AG04449 (cell line): Measurements from ENCODE around the gene SLC43A1.

ENCODE experiments used
- CTCF ChIA-PET: fragments of 350-600 bp; formaldehyde crosslinking; extraction: SDS; loops from one replicate; lab custom pipeline; 2021; ENCODE audit warnings: antibody characterized with exemption; lab: Yijun Ruan, JAX
- POLR2A ChIA-PET: fragments of 400-600, 350-600 bp; formaldehyde crosslinking; extraction: SDS; loops from one replicate; lab custom pipeline; 2020; ENCODE audit warnings: antibody characterized with exemption, inconsistent platforms; lab: Yijun Ruan, JAX
- DNase-seq: peaks from one replicate; pipeline ENCODE4 v3.0.0-alpha.2; 2010; ENCODE audit warnings: low read depth, low spot score
- H3K4me3 ChIP-seq: 2 replicates; pipeline ENCODE4 v1.5.1; 2011; ENCODE audit warnings: low read depth, mild to moderate bottlenecking, control low read depth, low read length
- TF ChIP-seq, protein P1 (sequence below): IDR thresholded peaks from one replicate; pipeline ENCODE4 v1.5.1; 2011; ENCODE audit warnings: mild to moderate bottlenecking, moderate library complexity, low read length, control low read depth, inconsistent platforms; ENCODE audit not compliant: insufficient read depth; ENCODE audit errors: missing control alignments

SLC43A1 gene

DNA sequence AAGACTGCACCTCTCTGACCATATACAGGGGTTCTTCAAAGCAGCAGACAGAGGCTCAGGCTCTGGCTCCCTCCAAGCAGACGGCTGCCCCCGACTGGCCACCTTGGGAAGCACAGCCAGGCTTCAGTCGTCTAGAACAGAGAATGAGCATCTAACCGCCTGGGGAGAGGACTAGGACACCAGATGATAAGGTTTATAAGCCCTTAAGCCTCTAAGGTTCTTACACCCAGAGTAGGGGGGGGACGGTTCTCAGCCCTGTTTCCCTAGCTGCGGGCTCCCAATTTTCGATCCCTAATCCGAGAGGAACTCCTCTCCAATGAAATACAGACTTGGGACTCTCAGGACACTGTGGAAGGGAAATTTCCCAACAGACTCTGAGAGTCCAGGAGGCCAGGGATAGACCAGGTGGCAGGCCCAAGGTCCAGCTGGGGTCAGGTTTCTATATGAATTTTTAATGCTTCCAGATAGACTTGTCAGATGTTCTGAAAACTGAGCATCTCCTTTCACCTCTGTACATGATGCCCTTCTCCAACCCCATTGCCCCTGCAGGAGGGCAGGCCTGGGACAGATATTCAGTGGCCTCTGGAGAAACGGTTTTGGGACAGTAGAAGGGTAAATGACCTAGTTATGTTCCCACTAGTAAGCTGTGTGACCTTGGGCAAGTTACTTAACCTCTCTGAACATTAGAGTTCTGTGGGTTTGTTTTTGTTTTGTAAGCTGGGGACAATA, 34.9 kb downstream of the SLC43A1 start:
- DNase-seq, result no peak
- TF ChIP-seq, protein P1, sequence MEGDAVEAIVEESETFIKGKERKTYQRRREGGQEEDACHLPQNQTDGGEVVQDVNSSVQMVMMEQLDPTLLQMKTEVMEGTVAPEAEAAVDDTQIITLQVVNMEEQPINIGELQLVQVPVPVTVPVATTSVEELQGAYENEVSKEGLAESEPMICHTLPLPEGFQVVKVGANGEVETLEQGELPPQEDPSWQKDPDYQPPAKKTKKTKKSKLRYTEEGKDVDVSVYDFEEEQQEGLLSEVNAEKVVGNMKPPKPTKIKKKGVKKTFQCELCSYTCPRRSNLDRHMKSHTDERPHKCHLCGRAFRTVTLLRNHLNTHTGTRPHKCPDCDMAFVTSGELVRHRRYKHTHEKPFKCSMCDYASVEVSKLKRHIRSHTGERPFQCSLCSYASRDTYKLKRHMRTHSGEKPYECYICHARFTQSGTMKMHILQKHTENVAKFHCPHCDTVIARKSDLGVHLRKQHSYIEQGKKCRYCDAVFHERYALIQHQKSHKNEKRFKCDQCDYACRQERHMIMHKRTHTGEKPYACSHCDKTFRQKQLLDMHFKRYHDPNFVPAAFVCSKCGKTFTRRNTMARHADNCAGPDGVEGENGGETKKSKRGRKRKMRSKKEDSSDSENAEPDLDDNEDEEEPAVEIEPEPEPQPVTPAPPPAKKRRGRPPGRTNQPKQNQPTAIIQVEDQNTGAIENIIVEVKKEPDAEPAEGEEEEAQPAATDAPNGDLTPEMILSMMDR, result peak; percentile 83
- ChIA-PET CTCF (interaction anchor here (0.7 to 11.0 kb wide), 11 partner anchors 9 to 135 kb away, joined by 3 to 191 read pairs (median 4); partner anchors contain the start of genes RTN4RL2, SLC43A1 and TIMM10), POLR2A (no interaction called here)
- no peak overlapping the region for H3K4me3 ChIP-seq

DNA sequence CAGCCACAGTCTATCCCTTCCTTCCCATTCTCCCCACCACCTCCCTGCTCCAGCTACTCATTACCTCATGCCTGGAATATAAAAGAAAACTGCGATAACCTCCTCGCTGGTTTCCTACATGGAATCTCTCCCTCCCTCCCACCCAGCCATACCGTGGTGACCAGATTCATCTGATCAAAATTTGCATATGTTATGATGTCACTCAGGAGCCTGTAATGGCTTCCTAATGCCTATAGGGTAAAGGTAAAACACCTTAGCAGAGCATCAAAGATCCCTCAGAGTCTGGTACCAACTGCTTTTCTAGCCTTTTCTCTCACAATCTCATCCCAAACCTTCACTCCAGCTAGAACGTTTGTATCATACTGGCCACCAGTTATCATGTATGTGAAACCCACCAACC, 35.6 kb downstream of the SLC43A1 start:
- no peak overlapping the region for H3K4me3 ChIP-seq
- TF ChIP-seq, protein P1, result no peak
- DNase-seq, result no peak
- ChIA-PET CTCF (interaction anchor here (1.0 to 11.0 kb wide), 6 partner anchors 15 to 134 kb away, joined by 3 to 191 read pairs (median 48); partner anchors contain the start of genes RTN4RL2 and SLC43A1), POLR2A (no interaction called here)

DNA sequence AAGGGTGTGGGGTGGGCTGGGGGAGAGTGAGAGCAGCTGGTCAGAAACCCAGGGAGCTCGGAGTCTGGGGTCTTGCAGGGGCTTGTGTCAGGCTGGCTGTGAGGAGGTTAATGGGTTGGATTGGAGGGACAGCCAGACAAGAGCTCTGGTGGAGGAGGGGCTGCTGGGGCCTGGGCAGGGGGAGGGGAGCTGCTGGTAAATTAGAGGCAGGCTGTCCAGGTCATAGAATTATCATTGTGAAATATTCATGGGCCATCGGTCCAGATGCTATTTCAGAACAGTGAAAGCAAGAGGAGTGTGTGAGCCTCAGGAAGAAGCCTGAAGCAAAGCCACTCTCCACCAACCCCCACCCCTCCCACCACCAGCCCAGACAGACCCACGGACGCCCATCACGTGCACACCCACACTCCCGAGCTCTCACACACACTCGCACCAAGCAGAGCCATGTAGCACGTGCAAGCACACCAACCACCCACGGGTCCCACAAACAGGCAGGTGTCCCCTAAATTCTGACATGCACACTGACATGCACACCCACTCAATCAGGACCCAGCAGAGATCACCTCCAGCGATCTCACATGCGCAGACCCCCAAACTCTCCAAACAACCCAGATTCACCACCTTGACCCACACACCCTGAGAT, 36.4 kb downstream of the SLC43A1 start:
- TF ChIP-seq, protein P1, result no peak
- ChIA-PET POLR2A (interaction anchor here (0.6 kb wide), 1 partner anchor 18 kb away, joined by 3 read pairs; no protein-coding TSS in a partner anchor), CTCF (interaction anchor here (1.0 to 11.0 kb wide), 7 partner anchors 9 to 162 kb away, joined by 3 to 191 read pairs (median 18); partner anchors contain the start of gene RTN4RL2)
- DNase-seq, result no peak
- no peak overlapping the region for H3K4me3 ChIP-seq

DNA sequence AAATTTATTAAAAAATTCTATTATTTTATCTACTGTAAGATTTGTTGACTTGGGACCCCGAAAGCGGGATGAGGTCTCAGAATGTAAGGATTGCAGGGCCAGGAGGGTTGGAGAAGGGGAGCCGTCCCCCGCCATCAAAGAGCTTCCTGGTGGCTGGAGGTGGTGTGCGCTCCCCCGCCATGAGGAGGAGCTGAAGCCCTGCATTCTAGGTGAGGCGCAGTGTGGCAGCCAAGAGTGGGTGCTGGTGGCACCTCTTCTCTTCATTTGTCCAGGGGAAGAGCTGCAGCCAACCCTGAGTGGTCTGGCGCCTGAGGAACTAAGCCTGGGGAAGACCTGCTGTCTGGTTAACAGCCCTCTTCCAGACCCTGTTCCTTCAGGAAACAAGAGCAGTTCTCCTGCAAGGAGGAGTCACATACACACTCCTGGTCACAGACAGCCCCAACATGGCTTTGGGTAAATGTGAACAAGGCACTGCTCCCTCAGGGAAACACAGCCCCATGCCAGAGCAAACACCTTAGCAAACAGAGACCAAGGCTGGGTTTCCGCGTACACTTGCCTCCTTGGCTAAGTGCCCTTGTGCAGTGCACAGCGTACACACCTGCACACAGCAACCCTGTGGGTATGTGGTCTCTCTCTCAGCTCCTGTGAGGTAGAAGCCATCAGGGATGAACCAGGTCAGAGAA, 37.9 kb downstream of the SLC43A1 start:
- no peak overlapping the region for H3K4me3 ChIP-seq
- CTCF ChIA-PET, result interaction anchor here (1.5 to 11.0 kb wide), 7 partner anchors 10 to 132 kb away, joined by 3 to 191 read pairs (median 18); partner anchors contain the start of gene RTN4RL2
- POLR2A ChIA-PET, result no interaction called here
- TF ChIP-seq, protein P1, result no peak
- no peak for DNase-seq

DNA sequence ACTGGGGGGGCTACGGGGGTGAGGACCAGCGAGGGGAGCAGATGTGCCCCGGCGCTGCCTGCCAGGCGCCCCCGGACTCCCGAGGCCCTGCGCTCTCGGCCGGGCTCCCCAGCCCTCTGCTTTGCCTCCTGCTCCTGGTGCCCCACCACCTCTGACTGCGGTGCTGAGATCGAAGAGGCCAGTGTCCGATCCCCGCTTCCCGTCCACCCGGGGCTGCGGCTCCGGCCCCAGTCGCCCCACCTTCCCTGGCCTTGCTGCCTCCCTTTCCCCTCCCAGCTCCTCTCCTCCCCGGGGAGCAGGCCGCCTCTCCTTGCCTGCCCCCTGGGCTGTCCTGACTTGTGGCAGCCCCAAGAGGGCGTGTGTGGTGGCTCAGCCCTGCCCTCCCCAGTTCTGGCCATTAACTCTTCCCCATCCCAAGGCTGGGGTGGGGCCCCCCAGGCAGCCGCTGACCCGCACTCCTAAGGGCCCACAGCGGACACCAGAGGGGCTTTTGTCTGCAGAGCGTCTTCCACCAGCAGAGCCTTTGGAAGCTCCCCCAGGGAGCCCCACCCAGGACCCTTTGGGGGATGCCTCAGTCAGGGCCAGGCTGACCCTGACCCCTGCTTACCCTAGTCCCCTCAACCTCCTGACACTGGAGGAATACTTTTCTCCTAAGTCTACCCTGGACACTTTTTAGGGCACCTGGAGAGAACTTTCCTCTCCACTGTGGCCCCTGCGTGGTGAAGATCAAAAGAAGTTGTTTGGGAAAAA, 38.6 kb downstream of the SLC43A1 start:
- TF ChIP-seq, protein P1, result peak; percentile 22
- H3K4me3 ChIP-seq, result no peak overlapping the region
- CTCF ChIA-PET, result interaction anchor here (1.5 to 11.0 kb wide), 5 partner anchors 13 to 124 kb away, joined by 4 to 191 read pairs (median 18); partner anchors contain the start of gene RTN4RL2
- no peak for DNase-seq
- POLR2A ChIA-PET, result no interaction called here
